ENCODE measurements around the gene RAP1B.

Gene RAP1B

DNA sequence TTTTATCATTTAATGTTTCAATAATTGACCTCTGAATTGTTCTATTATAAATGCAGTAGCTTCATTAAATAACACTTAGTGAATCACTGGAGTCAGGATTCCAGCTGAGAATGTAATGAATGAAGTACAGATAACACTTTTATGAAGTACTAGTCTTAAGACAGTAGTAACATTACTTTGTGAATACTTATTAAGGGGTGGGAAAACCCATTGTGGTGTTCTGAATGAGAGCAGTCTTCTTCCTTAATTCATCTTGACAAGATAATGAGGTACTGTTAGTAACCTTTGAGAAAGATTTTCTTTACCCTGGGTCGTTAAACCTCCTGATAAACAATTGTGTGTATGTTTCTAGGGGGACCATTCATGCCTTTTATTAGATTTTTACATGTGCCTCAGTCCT is 88.8 kb downstream of the RAP1B start:
- DNase-seq (ENCODE audit: low read depth in 3 of 3): no peak

Data from stimulated activated CD4-positive, alpha-beta T cell treated with anti-CD3 and anti-CD28 coated beads, TNF-alpha, amount 100 ng/mL, for 4 hours (primary cell).